Measurements from ENCODE around the gene PLXNA4. TPM values are rescaled to one million over a fixed set of nuclear protein-coding genes. Genes with fewer than 3 reads are reported as not detected.

The PLXNA4 gene
- total and polyA plus RNA-seq, 10 donors: 0.15 to 14.7 (median 8.7) TPM

DNA sequence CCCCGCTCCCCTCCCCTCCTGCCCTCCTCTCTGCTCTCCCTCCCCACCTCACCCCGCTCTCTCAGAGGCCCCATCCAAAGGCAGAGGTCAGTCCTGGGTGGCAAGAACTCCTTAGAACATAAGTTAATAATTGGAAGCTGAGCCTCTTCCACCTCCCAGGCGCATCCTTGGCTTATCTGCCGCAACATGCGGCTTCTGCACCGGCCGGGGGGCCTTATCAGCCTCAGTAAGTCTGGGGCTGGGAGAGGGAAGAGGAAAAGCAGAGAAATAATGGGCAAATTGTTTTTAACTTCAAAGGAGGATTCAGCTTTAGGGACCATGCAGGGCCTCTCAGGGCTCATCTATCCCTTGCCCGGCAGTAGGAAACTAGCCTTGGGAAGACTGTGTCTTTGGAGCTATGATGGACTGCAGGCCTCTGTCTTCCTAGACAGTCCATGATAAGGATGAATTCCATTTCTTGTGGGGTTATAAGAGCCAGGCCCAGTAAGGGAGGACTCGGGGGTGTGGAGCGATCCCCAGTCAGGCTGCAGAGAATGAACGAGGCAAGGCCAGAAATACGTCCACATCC is 411.6 kb downstream of the PLXNA4 start:
- H3K4me1 ChIP-seq: peaks cover 0 to 11% (median 0%) of the 10 kb centered on the region in 6 donors
- H3K27ac ChIP-seq: no peak overlapping the region
- no peak for DNase-seq
- H3K4me3 ChIP-seq: no peak overlapping the region
- TF ChIP-seq POLR2AphosphoS5 (IDR thresholded peaks at IDR 0.05) (no peak), POLR2A (IDR thresholded peaks at IDR 0.05) (no peak)
- TF ChIP-seq, protein P1, sequence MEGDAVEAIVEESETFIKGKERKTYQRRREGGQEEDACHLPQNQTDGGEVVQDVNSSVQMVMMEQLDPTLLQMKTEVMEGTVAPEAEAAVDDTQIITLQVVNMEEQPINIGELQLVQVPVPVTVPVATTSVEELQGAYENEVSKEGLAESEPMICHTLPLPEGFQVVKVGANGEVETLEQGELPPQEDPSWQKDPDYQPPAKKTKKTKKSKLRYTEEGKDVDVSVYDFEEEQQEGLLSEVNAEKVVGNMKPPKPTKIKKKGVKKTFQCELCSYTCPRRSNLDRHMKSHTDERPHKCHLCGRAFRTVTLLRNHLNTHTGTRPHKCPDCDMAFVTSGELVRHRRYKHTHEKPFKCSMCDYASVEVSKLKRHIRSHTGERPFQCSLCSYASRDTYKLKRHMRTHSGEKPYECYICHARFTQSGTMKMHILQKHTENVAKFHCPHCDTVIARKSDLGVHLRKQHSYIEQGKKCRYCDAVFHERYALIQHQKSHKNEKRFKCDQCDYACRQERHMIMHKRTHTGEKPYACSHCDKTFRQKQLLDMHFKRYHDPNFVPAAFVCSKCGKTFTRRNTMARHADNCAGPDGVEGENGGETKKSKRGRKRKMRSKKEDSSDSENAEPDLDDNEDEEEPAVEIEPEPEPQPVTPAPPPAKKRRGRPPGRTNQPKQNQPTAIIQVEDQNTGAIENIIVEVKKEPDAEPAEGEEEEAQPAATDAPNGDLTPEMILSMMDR (IDR thresholded peaks at IDR 0.05 in 8 of 11, conservative IDR thresholded peaks at IDR 0.05 in 3 of 11): no peak
- H3K27me3 ChIP-seq (replicated peaks in 1 of 7): peaks cover 0 to 3% (median 0%) of the 10 kb centered on the region in 7 donors
- H3K9me3 ChIP-seq: no peaks in the 10 kb centered on the region
- intact Hi-C loops (cut with DNase I; ENCODE audit: low total_unique reads): no loop called here
- peaks cover 0 to 27% (median 0%) of the 10 kb centered on the region in 6 donors for H3K36me3 ChIP-seq
- WGBS, 5 donors: 74 to 89% (median 86%) methylated on average over 12 of the region's 12 CpGs

DNA sequence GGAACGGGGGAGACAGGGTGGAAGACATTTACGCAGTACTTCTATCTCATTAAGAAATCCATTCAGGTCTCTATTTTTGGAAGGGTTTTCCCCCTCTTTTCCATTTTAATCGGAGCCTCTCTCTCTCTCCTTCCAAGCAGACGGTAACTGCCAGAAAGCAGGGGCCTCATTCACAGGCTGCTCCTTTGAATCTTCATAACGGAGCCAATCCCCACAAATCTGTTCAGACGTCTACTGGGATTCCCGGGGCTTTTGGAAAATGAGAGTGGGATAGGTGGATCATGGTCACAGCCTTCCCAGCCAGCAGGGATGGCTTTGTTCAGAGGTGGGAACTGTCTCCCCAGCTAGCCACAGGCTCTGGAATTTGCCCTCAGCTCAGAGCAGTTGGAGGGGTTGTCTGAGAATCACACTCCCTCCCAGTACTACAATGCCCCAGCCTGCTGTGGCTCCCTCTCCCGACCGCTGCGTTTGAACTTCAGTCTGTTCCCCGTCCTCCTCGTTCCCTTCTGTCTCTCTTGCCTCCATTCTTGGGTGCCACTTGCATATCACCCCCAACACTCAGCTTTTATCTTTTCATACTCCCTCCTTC is 413.6 kb downstream of the PLXNA4 start:
- Histone ChIP-seq H3K4me1 (peaks cover 0 to 11% (median 0%) of the 10 kb centered on the region in 6 donors), H3K27me3 (replicated peaks in 1 of 7) (peaks cover 0 to 3% (median 0%) of the 10 kb centered on the region in 7 donors), H3K4me3 (no peak overlapping the region), H3K9me3 (no peaks in the 10 kb centered on the region), H3K36me3 (peaks cover 0 to 34% (median 0%) of the 10 kb centered on the region in 6 donors), H3K27ac (no peak overlapping the region)
- no peak for DNase-seq
- WGBS, 5 donors: 71 to 84% (median 74%) methylated on average over 12 of the region's 12 CpGs
- intact Hi-C loops (cut with DNase I; ENCODE audit: low total_unique reads): no loop called here
- no peak for TF ChIP-seq POLR2AphosphoS5 (IDR thresholded peaks at IDR 0.05)
- TF ChIP-seq, protein P1 (IDR thresholded peaks at IDR 0.05 in 8 of 11, conservative IDR thresholded peaks at IDR 0.05 in 3 of 11): no peak
- TF ChIP-seq POLR2A (IDR thresholded peaks at IDR 0.05): no peak

DNA sequence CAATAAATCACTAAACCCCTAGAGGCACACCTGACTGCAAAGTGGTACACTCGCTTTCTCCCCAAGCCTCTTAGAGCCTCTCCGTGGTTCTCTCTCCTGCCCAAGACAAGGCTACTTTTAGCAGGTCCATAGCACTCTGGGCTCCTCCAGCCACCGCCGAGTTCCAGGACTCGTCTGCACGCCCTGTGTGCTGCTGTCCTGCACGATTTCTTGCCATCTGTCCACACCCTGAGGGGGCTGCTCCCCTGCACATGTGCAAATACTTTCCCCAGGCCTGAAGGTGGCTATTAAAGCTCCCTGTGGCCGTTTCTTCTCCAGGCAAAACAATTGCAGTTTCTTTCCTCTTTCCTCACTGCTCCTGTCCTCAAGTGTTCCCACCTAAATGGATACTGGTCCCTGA is 414.3 kb downstream of the PLXNA4 start:
- Histone ChIP-seq H3K4me3 (no peak overlapping the region), H3K27ac (no peak overlapping the region), H3K36me3 (peaks cover 0 to 38% (median 0%) of the 10 kb centered on the region in 6 donors), H3K27me3 (replicated peaks in 1 of 7) (peaks cover 0 to 1% (median 0%) of the 10 kb centered on the region in 7 donors), H3K4me1 (peaks cover 0 to 11% (median 0%) of the 10 kb centered on the region in 6 donors), H3K9me3 (no peaks in the 10 kb centered on the region)
- no peak for DNase-seq
- 73 to 88% (median 77%) methylated on average over 8 of the region's 8 CpGs for WGBS, 5 donors
- TF ChIP-seq POLR2A (IDR thresholded peaks at IDR 0.05): no peak
- TF ChIP-seq, protein P1 (IDR thresholded peaks at IDR 0.05 in 8 of 11, conservative IDR thresholded peaks at IDR 0.05 in 3 of 11): no peak
- intact Hi-C loops (cut with DNase I; ENCODE audit: low total_unique reads): no loop called here

DNA sequence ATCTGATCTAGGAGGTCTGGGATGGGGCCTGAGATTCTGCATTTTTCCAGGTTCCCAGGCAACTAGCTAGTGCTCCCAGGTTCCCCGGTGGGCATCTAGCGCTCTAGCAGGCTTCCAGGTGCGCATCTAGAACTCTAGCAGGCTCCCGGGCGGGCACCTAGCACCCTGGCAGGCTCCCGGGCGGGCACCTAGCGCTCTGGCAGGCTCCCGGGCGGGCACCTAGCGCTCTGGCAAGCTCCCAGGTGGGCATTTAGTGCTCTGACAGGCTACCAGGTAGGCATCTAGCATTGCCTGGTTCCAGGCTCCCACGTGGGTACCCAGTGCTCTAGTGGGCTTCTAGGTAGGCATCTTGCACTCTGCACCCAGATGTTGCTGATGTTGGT is 414.7 kb downstream of the PLXNA4 start:
- 81 to 96% (median 89%) methylated on average over 3 to 12 of the region's 12 CpGs for whole genome bisulfite sequencing, 5 donors
- H3K27ac ChIP-seq: no peak overlapping the region
- TF ChIP-seq, protein P1 (IDR thresholded peaks at IDR 0.05 in 8 of 11, conservative IDR thresholded peaks at IDR 0.05 in 3 of 11): no peak
- no peak for TF ChIP-seq POLR2AphosphoS5 (IDR thresholded peaks at IDR 0.05)
- no peak overlapping the region for H3K4me3 ChIP-seq
- H3K9me3 ChIP-seq: no peaks in the 10 kb centered on the region
- H3K4me1 ChIP-seq: peaks cover 0 to 11% (median 0%) of the 10 kb centered on the region in 6 donors
- intact Hi-C loops (cut with DNase I; ENCODE audit: low total_unique reads): no loop called here
- H3K36me3 ChIP-seq: peaks cover 0 to 43% (median 0%) of the 10 kb centered on the region in 6 donors
- no peak for DNase-seq
- no peaks in the 10 kb centered on the region for H3K27me3 ChIP-seq (replicated peaks in 1 of 7)
